Trophoblast cell (in vitro differentiated cells and primary cell): ENCODE data around the gene LPP.
A peak's percentile ranks its signal among the peaks of the same experiment; 100 is the strongest.

Experiments used
- DNase-seq, 2 donors: peaks; one replicate each; pipeline ENCODE4 v3.0.0-alpha.2; 2016
- H2AFZ ChIP-seq: 2 replicates; pipeline ENCODE4 v1.6.1; 2013; ENCODE audit warnings: low read length, moderate library complexity, mild to moderate bottlenecking; ENCODE audit not compliant: insufficient read depth, poor library complexity
- H2AK5ac ChIP-seq: 2 replicates; pipeline ENCODE4 v1.6.1; 2013; ENCODE audit warnings: mild to moderate bottlenecking, low read length
- H2BK120ac ChIP-seq: 2 replicates; pipeline ENCODE4 v1.6.1; 2013; ENCODE audit warnings: low read length, mild to moderate bottlenecking, moderate library complexity; ENCODE audit not compliant: insufficient read depth, poor library complexity
- H2BK12ac ChIP-seq: 2 replicates; pipeline ENCODE4 v1.6.1; 2013; ENCODE audit warnings: mild to moderate bottlenecking, low read length, moderate library complexity
- H2BK5ac ChIP-seq: 2 replicates; pipeline ENCODE4 v1.6.1; 2013; ENCODE audit warnings: low read length, low read depth, moderate library complexity, mild to moderate bottlenecking; ENCODE audit not compliant: poor library complexity
- H3K14ac ChIP-seq: 2 replicates; pipeline ENCODE4 v1.6.1; 2013; ENCODE audit warnings: mild to moderate bottlenecking, low read length
- H3K18ac ChIP-seq: 2 replicates; pipeline ENCODE4 v1.6.1; 2013; ENCODE audit warnings: mild to moderate bottlenecking, low read length
- H3K23ac ChIP-seq: 2 replicates; pipeline ENCODE4 v1.6.1; 2013; ENCODE audit warnings: low read length
- H3K27ac ChIP-seq: 2 replicates; pipeline ENCODE4 v1.5.1; 2013; ENCODE audit warnings: low read depth, mild to moderate bottlenecking, inconsistent platforms, low read length, moderate library complexity
- H3K27me3 ChIP-seq: 2 replicates; pipeline ENCODE4 v1.6.1; 2013; ENCODE audit warnings: inconsistent platforms, mild to moderate bottlenecking, low read length, moderate library complexity; ENCODE audit not compliant: insufficient read depth
- H3K36me3 ChIP-seq, 2 experiments: 1 replicate in 1 of 2; 2 replicates in 1 of 2; pipeline ENCODE4 v1.6.1; 2013; ENCODE audit warnings: low read length in 2 of 2, mild to moderate bottlenecking in 2 of 2, moderate library complexity in 1 of 2; ENCODE audit not compliant: insufficient read depth in 2 of 2, control insufficient read depth in 1 of 2
- H3K4ac ChIP-seq: 2 replicates; pipeline ENCODE4 v1.6.1; 2013; ENCODE audit warnings: low read depth, mild to moderate bottlenecking, low read length, moderate library complexity
- H3K4me1 ChIP-seq, 2 experiments: 1 replicate in 1 of 2; 2 replicates in 1 of 2; pipeline ENCODE4 v1.6.1; 2013; ENCODE audit warnings: low read length in 2 of 2, mild to moderate bottlenecking in 2 of 2, moderate library complexity in 1 of 2; ENCODE audit not compliant: insufficient read depth in 2 of 2, control insufficient read depth in 1 of 2
- H3K4me2 ChIP-seq: 2 replicates; pipeline ENCODE4 v1.6.1; 2013; ENCODE audit warnings: inconsistent platforms, mild to moderate bottlenecking, low read length, moderate library complexity
- H3K4me3 ChIP-seq: 2 replicates; pipeline ENCODE4 v1.5.1; 2013; ENCODE audit warnings: mild to moderate bottlenecking, low read depth, low read length, inconsistent platforms
- H3K79me1 ChIP-seq: one replicate; pipeline ENCODE4 v1.6.1; 2013; ENCODE audit warnings: low read length
- H3K79me2 ChIP-seq: 2 replicates; pipeline ENCODE4 v1.6.1; 2013; ENCODE audit warnings: low read length, mild to moderate bottlenecking; ENCODE audit not compliant: control insufficient read depth, insufficient read depth, poor library complexity
- H3K9ac ChIP-seq: 2 replicates; pipeline ENCODE4 v1.6.1; 2013; ENCODE audit warnings: mild to moderate bottlenecking, low read length
- H3K9me3 ChIP-seq: 2 replicates; pipeline ENCODE4 v1.6.1; 2013; ENCODE audit warnings: low read depth, mild to moderate bottlenecking, control low read depth, inconsistent platforms, low read length; ENCODE audit not compliant: insufficient read depth
- H4K12ac ChIP-seq: 2 replicates; pipeline ENCODE4 v1.6.1; 2013; ENCODE audit warnings: low read depth, mild to moderate bottlenecking, low read length, moderate library complexity
- H4K8ac ChIP-seq: 2 replicates; pipeline ENCODE4 v1.6.1; 2013; ENCODE audit warnings: low read depth, mild to moderate bottlenecking, low read length, moderate library complexity
- H4K91ac ChIP-seq: one replicate; pipeline ENCODE4 v1.6.1; 2013; ENCODE audit warnings: low read depth, mild to moderate bottlenecking, low read length, moderate library complexity
- WGBS: extraction: QIAGEN DNeasy Blood & Tissue Kit; methylation state at CpG from one replicate; pipeline ENCODE4 v1.1.7; 2013; ENCODE audit warnings: missing lambda C conversion rate; ENCODE audit not compliant: insufficient read length, insufficient coverage; ENCODE audit errors: extremely low coverage; 5-methylcytosine and 5-hydroxymethylcytosine counted together

LPP gene

GRCh38 chr3:188682316-188682715, 528.4 kb downstream of the LPP start:
- no peaks in the 10 kb centered on the region for H3K79me2 ChIP-seq
- no peak overlapping the region for H3K4me2 ChIP-seq
- H3K36me3 ChIP-seq, result no peaks in the 10 kb centered on the region
- H3K9me3 ChIP-seq, result no peaks in the 10 kb centered on the region
- no peaks in the 10 kb centered on the region for H3K79me1 ChIP-seq
- H4K8ac ChIP-seq, result no peak overlapping the region
- H4K91ac ChIP-seq, result no peak overlapping the region
- no peak overlapping the region for H2AK5ac ChIP-seq
- DNase-seq, result no peak
- H3K14ac ChIP-seq, result no peak overlapping the region
- H4K12ac ChIP-seq, result no peak overlapping the region
- H3K9ac ChIP-seq, result no peak overlapping the region
- H3K18ac ChIP-seq, result no peak overlapping the region
- peak overlapping the region; percentile 13 for H3K23ac ChIP-seq
- H2AFZ ChIP-seq, result peak overlapping the region; percentile 6
- H2BK5ac ChIP-seq, result no peak overlapping the region
- WGBS, result no CpG with 5 or more reads among the region's 4 CpGs
- H3K27ac ChIP-seq, result no peak overlapping the region
- no peak overlapping the region for H3K4me3 ChIP-seq
- H2BK12ac ChIP-seq, result peak overlapping the region; percentile 2
- H2BK120ac ChIP-seq, result no peak overlapping the region
- no peaks in the 10 kb centered on the region for H3K27me3 ChIP-seq
- no peak overlapping the region for H3K4ac ChIP-seq
- peaks cover 0 to 7% of the 10 kb centered on the region in 2 experiments for H3K4me1 ChIP-seq

DNA sequence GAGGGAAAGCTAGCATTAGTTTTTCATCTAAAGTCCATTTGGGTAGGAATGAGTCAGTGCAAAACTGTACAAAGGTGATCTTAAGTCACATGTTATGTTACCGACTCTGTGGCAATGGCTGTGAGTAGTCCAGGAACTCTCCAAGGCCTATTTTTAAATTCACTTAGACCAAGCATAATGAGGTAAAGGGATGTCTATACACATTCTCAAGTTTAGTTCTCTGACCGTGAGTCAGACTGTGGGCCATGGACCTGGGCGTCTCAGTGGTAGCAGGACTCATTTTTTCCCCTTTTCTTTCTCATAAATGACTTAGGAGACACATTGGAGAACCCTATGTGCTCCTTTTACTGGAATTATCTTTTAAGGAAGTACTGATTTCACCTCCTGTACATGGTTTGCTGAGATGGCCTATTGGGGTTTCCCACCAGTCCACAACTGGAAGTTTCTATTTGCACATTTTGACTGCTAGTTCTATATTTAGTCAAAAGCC, 529.1 kb downstream of the LPP start:
- Histone ChIP-seq H2AK5ac (no peak overlapping the region), H3K14ac (no peak overlapping the region)
- DNase-seq, result peak; percentile 65 to 94

DNA sequence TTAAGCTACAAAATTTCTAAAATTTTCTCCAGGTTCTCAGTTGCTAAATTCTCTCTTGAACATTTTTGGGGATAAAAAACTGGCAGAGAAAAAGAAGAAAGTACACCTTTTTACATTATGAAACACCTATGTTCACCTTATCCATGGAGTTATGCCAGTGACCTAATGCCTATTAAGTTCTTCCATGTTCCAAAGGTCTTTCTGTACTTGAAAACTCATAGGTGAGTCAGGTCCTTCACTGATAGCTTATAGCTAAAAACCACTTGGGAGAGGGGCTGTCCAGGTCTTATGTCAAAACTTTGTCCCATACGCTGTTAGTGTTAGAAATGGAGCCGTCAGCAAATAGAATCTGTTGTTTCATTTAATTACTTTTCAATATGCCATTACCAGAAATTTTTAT, 530.3 kb downstream of the LPP start:
- H3K36me3 ChIP-seq, result no peaks in the 10 kb centered on the region
- H3K4me1 ChIP-seq, result peaks cover 0 to 5% of the 10 kb centered on the region in 2 experiments
- no peaks in the 10 kb centered on the region for H3K9me3 ChIP-seq
- no peak overlapping the region for H3K4me3 ChIP-seq
- no peaks in the 10 kb centered on the region for H3K27me3 ChIP-seq
- no peak overlapping the region for H2BK5ac ChIP-seq
- no peak overlapping the region for H2AFZ ChIP-seq
- no peak overlapping the region for H3K14ac ChIP-seq
- H3K9ac ChIP-seq, result no peak overlapping the region
- no peak overlapping the region for H3K27ac ChIP-seq
- H4K91ac ChIP-seq, result no peak overlapping the region
- H4K12ac ChIP-seq, result no peak overlapping the region
- H2AK5ac ChIP-seq, result no peak overlapping the region
- H3K79me1 ChIP-seq, result no peaks in the 10 kb centered on the region
- H3K23ac ChIP-seq, result no peak overlapping the region
- no CpG with 5 or more reads among the region's 2 CpGs for WGBS
- no peaks in the 10 kb centered on the region for H3K79me2 ChIP-seq
- H4K8ac ChIP-seq, result no peak overlapping the region
- no peak for DNase-seq
- H2BK120ac ChIP-seq, result no peak overlapping the region
- no peak overlapping the region for H3K18ac ChIP-seq
- no peak overlapping the region for H2BK12ac ChIP-seq
- no peak overlapping the region for H3K4ac ChIP-seq
- no peak overlapping the region for H3K4me2 ChIP-seq

More for the DNA sequence above, 529.1 kb downstream of the LPP start:
- Histone ChIP-seq H2BK5ac (no peak overlapping the region), H3K9ac (no peak overlapping the region), H3K9me3 (no peaks in the 10 kb centered on the region), H3K4me2 (no peak overlapping the region), H2BK120ac (no peak overlapping the region), H4K12ac (no peak overlapping the region), H2BK12ac (no peak overlapping the region), H3K4me3 (no peak overlapping the region), H3K79me1 (no peaks in the 10 kb centered on the region), H3K27ac (no peak overlapping the region), H4K91ac (no peak overlapping the region), H3K4ac (no peak overlapping the region), H2AFZ (no peak overlapping the region), H3K23ac (no peak overlapping the region), H3K18ac (no peak overlapping the region), H3K27me3 (no peaks in the 10 kb centered on the region), H3K4me1 (peaks cover 0 to 7% of the 10 kb centered on the region in 2 experiments), H3K36me3 (no peaks in the 10 kb centered on the region), H4K8ac (no peak overlapping the region), H3K79me2 (no peaks in the 10 kb centered on the region)
- no CpG with 5 or more reads among the region's 3 CpGs for WGBS

- H4K8ac ChIP-seq, result no peak overlapping the region
- no peaks in the 10 kb centered on the region for H3K79me2 ChIP-seq
- H2BK12ac ChIP-seq, result no peak overlapping the region
- H4K91ac ChIP-seq, result no peak overlapping the region
- no peak overlapping the region for H2BK120ac ChIP-seq
- H3K27ac ChIP-seq, result no peak overlapping the region
- no peak overlapping the region for H4K12ac ChIP-seq
- H3K4me1 ChIP-seq, result peaks cover 0 to 4% of the 10 kb centered on the region in 2 experiments
- H2AFZ ChIP-seq, result no peak overlapping the region
- H3K18ac ChIP-seq, result no peak overlapping the region
- no peak overlapping the region for H2BK5ac ChIP-seq
- no peaks in the 10 kb centered on the region for H3K27me3 ChIP-seq
- H3K9me3 ChIP-seq, result no peaks in the 10 kb centered on the region
- H3K9ac ChIP-seq, result no peak overlapping the region
- no peak overlapping the region for H2AK5ac ChIP-seq
- no CpG with 5 or more reads among the region's 1 CpG for WGBS
- no peak overlapping the region for H3K4ac ChIP-seq
- no peak overlapping the region for H3K4me3 ChIP-seq
- H3K23ac ChIP-seq, result no peak overlapping the region
- no peak overlapping the region for H3K4me2 ChIP-seq
- no peaks in the 10 kb centered on the region for H3K36me3 ChIP-seq
- no peak overlapping the region for H3K14ac ChIP-seq
- peak in 1 of 2 donors; percentile 18 for DNase-seq
- no peaks in the 10 kb centered on the region for H3K79me1 ChIP-seq
Observed at GRCh38 chr3:188685789-188686188, 531.8 kb downstream of the LPP start.
